A549 treated with GW870086 at 1 μM for 4 hours (cell line): ENCODE data around the gene ARRDC2. TPM values are rescaled to one million over a fixed set of nuclear protein-coding genes. Genes with fewer than 3 reads are reported as not detected.

Source experiments
- total RNA-seq: library from RNA; stranded (reverse); fragments of 200-300 nt; extraction: Qiagen RNA extraction; gene quantifications from 5 replicates; pipeline ENCODE4 v1.2.3, GENCODE V29; 2022; ENCODE audit warnings: low read depth

ARRDC2 gene
- 30.2 to 40.9 TPM (median 37.0 TPM) in 5 replicates for total RNA-seq

GRCh38 chr19:18007917-18008673 lies at the start of gene ARRDC2:
Gene ARRDC2 (plus strand): TSS chr19:18008170. CDS start chr19:18008311, 141 bp downstream.

GRCh38 chr19:17966550-17967256 lies 41.3 kb upstream of the ARRDC2 start, which contains the start of gene KCNN1:
Gene KCNN1 (plus strand): TSS chr19:17967107. CDS start chr19:17973889, 6,782 bp downstream.

Other genes with a start within 250 kb of the ARRDC2 start
- gene B3GNT3, start 213.0 kb upstream of the ARRDC2 start, total RNA-seq, result 4.8 to 6.2 TPM (median 6.1 TPM) in 5 replicates
- gene INSL3, start 186.7 kb upstream of the ARRDC2 start, total RNA-seq, result 0.21 to 0.79 TPM (median 0.50 TPM) in 5 replicates
- gene JAK3, start 160.2 kb upstream of the ARRDC2 start, total RNA-seq, result 0.18 to 0.34 TPM (median 0.22 TPM) in 5 replicates
- gene RPL18A, start 148.3 kb upstream of the ARRDC2 start, total RNA-seq, result 2,054 to 2,326 TPM (median 2,190 TPM) in 5 replicates
- gene SLC5A5, start 136.2 kb upstream of the ARRDC2 start, total RNA-seq, result 0.11 to 0.35 TPM (median 0.15 TPM) in 5 replicates
- gene CCDC124, start 75.2 kb upstream of the ARRDC2 start, total RNA-seq, result 95.2 to 120 TPM (median 107 TPM) in 5 replicates
- 0.51 to 1.0 TPM (median 0.71 TPM) in 5 replicates for gene KCNN1, start 41.1 kb upstream of the ARRDC2 start, total RNA-seq
- gene IL12RB1, start 78.8 kb downstream of the ARRDC2 start, total RNA-seq, result not detected in 5 replicates
- gene MAST3, start 89.6 kb downstream of the ARRDC2 start, total RNA-seq, result 1.6 to 2.0 TPM (median 1.9 TPM) in 5 replicates
- 2.1 to 13.4 TPM (median 10.4 TPM) in 5 replicates for gene PIK3R2, start 145.0 kb downstream of the ARRDC2 start, total RNA-seq
- 10.5 to 19.6 TPM (median 14.6 TPM) in 5 replicates for gene IFI30, start 165.6 kb downstream of the ARRDC2 start, total RNA-seq
- 10.0 to 12.6 TPM (median 11.2 TPM) in 5 replicates for gene MPV17L2, start 185.0 kb downstream of the ARRDC2 start, total RNA-seq
- 0.55 to 1.1 TPM (median 0.61 TPM) in 5 replicates for gene RAB3A, start 195.9 kb downstream of the ARRDC2 start, total RNA-seq
- gene PDE4C, start 218.3 kb downstream of the ARRDC2 start, total RNA-seq, result 0.22 to 0.47 TPM (median 0.38 TPM) in 5 replicates